Activated CD4-positive, CD25-positive, alpha-beta regulatory T cell treated with anti-CD3 and anti-CD28 coated beads, Interleukin-2, amount 50 U/mL, for 72 hours (primary cell): ENCODE results near the gene SLC2A13.
"Not testable (repeated sequence)": the region's sequence is repeated elsewhere in the genome, so short reads cannot be mapped to it uniquely, and the experiment has no call there.

Experiments
- DNase-seq: peaks from one replicate; pipeline ENCODE4 v3.0.0; 2021

The SLC2A13 gene

GRCh38 chr12:39853003-39853402 is 252.9 kb downstream of the SLC2A13 start:
- DNase-seq: no peak

- no peak for DNase-seq
Measured at GRCh38 chr12:39852346-39852745, 253.5 kb downstream of the SLC2A13 start.

GRCh38 chr12:39848218-39848617 is 257.7 kb downstream of the SLC2A13 start:
- not testable (repeated sequence) for DNase-seq

- no peak for DNase-seq
Measured at GRCh38 chr12:39846971-39847650, 258.8 kb downstream of the SLC2A13 start.

- no peak for DNase-seq
Measured at GRCh38 chr12:39846304-39846703, 259.6 kb downstream of the SLC2A13 start.

GRCh38 chr12:39840422-39840821 is 265.5 kb downstream of the SLC2A13 start:
- no peak for DNase-seq

GRCh38 chr12:39839072-39839471 is 266.8 kb downstream of the SLC2A13 start:
- no peak for DNase-seq

GRCh38 chr12:39835517-39836489 is 270.1 kb downstream of the SLC2A13 start:
- DNase-seq: no peak

GRCh38 chr12:39831587-39832315 is 274.1 kb downstream of the SLC2A13 start:
- DNase-seq: no peak

- no peak for DNase-seq
Measured at GRCh38 chr12:39830852-39831520, 274.9 kb downstream of the SLC2A13 start.

- no peak for DNase-seq
Measured at GRCh38 chr12:39830171-39830570, 275.7 kb downstream of the SLC2A13 start.

GRCh38 chr12:39824505-39825212 is 281.2 kb downstream of the SLC2A13 start:
- no peak for DNase-seq

- no peak for DNase-seq
Measured at GRCh38 chr12:39816671-39817185, 289.2 kb downstream of the SLC2A13 start.

- no peak for DNase-seq
Measured at GRCh38 chr12:39815746-39816145, 290.1 kb downstream of the SLC2A13 start.

GRCh38 chr12:39814626-39815025 is 291.3 kb downstream of the SLC2A13 start:
- no peak for DNase-seq

GRCh38 chr12:39813776-39814175 is 292.1 kb downstream of the SLC2A13 start:
- DNase-seq: no peak

- DNase-seq: not testable (repeated sequence)
Measured at GRCh38 chr12:39812456-39812855, 293.4 kb downstream of the SLC2A13 start.

GRCh38 chr12:39807043-39807442 is 298.8 kb downstream of the SLC2A13 start:
- no peak for DNase-seq

GRCh38 chr12:39805651-39806050 is 300.2 kb downstream of the SLC2A13 start:
- DNase-seq: no peak

GRCh38 chr12:39804898-39805297 is 301.0 kb downstream of the SLC2A13 start:
- no peak for DNase-seq

- no peak for DNase-seq
Measured at GRCh38 chr12:39804479-39804878, 301.4 kb downstream of the SLC2A13 start.

- no peak for DNase-seq
Measured at GRCh38 chr12:39803151-39803550, 302.7 kb downstream of the SLC2A13 start.
